ENCODE results near the gene SEMA5A.

- TF ChIP-seq YY1 (IDR thresholded peaks at IDR 0.05; ENCODE audit: insufficient read depth, insufficient read length) = no peak
- no peak for TF ChIP-seq ZNF274 (IDR thresholded peaks at IDR 0.05; ENCODE audit: low read depth, low read length)
These were observed 155.8 kb downstream of the SEMA5A start for GRCh38 chr5:9390113-9390512.

Data from NT2/D1 (cell line).